MCF 10A (cell line): ENCODE results near the gene DDX50. TPM values are rescaled to one million over a fixed set of nuclear protein-coding genes. Genes with fewer than 3 reads are reported as not detected.

ENCODE experiments used
- Bru-seq: library from RNA; stranded (reverse); fragments of 400-500 nt; gene quantifications from one replicate; lab custom pipeline; 2021; lab: Mats Ljungman, UMichigan
- BruChase-seq, 2 experiments: library from RNA; stranded (reverse); fragments of 400-500 nt; gene quantifications; one replicate each; lab custom pipeline; 2021; lab: Mats Ljungman, UMichigan
- BruUV-seq: library from RNA; stranded (reverse); fragments of 400-500 nt; replicated peaks from 2 replicates; lab custom pipeline; 2021; lab: Mats Ljungman, UMichigan
- CTCF ChIA-PET: fragments of 300-600 bp; sonication (Branson Sonifier 250); formaldehyde crosslinking; extraction: SDS; loops from one replicate; lab custom pipeline; 2021; ENCODE audit warnings: antibody characterized with exemption, inconsistent platforms; lab: Yijun Ruan, JAX
- POLR2A ChIA-PET: fragments of 300-600, 350-650 bp; sonication (Branson Sonifier 250); formaldehyde crosslinking; extraction: SDS; loops from one replicate; lab custom pipeline; 2020; ENCODE audit warnings: antibody characterized with exemption, inconsistent platforms; lab: Yijun Ruan, JAX
- DNase-seq: peaks from one replicate; pipeline ENCODE4 v3.0.0-alpha.2; 2018; ENCODE audit not compliant: unreplicated experiment
- H3K27ac Mint-ChIP-seq: one replicate; pipeline ENCODE4 v1.8.0; 2022; ENCODE audit warnings: mild to moderate bottlenecking, low read depth, mixed read lengths; ENCODE audit not compliant: unreplicated experiment
- H3K27me3 Mint-ChIP-seq: one replicate; pipeline ENCODE4 v1.8.0; 2022; ENCODE audit warnings: mixed read lengths; ENCODE audit not compliant: insufficient read depth, unreplicated experiment
- H3K36me3 Mint-ChIP-seq: one replicate; pipeline ENCODE4 v1.8.0; 2022; ENCODE audit warnings: mild to moderate bottlenecking, moderate library complexity, mixed read lengths; ENCODE audit not compliant: insufficient read depth, unreplicated experiment
- H3K4me1 Mint-ChIP-seq: one replicate; pipeline ENCODE4 v1.8.0; 2022; ENCODE audit warnings: mixed read lengths; ENCODE audit not compliant: insufficient read depth, unreplicated experiment
- H3K4me3 Mint-ChIP-seq: one replicate; pipeline ENCODE4 v1.8.0; 2022; ENCODE audit warnings: mild to moderate bottlenecking, moderate library complexity, mixed read lengths; ENCODE audit not compliant: unreplicated experiment
- H3K9me3 Mint-ChIP-seq: one replicate; pipeline ENCODE4 v1.8.0; 2022; ENCODE audit warnings: mixed read lengths; ENCODE audit not compliant: unreplicated experiment
- intact Hi-C: fragments of 100-400 bp; cut with micrococcal nuclease; formaldehyde crosslinking; loops from 2 replicates; pipeline ENCODE4 v1.14.1; 2022
- long read RNA-seq: library from polyadenylated mRNA; stranded (forward); transcript quantifications from one replicate; pipeline ENCODE4 v2.0.0, GENCODE V29; 2022
- total RNA-seq: library from RNA; stranded (reverse); gene quantifications from 2 replicates; pipeline ENCODE4 v1.2.3, GENCODE V29; 2022
- TF ChIP-seq, protein P1 (sequence below): fragments of 200-600 bp; IDR thresholded peaks from one replicate; pipeline ENCODE4 v1.8.0; 2022; ENCODE audit warnings: antibody characterized with exemption, mild to moderate bottlenecking; ENCODE audit not compliant: unreplicated experiment

DDX50 gene, protein sequence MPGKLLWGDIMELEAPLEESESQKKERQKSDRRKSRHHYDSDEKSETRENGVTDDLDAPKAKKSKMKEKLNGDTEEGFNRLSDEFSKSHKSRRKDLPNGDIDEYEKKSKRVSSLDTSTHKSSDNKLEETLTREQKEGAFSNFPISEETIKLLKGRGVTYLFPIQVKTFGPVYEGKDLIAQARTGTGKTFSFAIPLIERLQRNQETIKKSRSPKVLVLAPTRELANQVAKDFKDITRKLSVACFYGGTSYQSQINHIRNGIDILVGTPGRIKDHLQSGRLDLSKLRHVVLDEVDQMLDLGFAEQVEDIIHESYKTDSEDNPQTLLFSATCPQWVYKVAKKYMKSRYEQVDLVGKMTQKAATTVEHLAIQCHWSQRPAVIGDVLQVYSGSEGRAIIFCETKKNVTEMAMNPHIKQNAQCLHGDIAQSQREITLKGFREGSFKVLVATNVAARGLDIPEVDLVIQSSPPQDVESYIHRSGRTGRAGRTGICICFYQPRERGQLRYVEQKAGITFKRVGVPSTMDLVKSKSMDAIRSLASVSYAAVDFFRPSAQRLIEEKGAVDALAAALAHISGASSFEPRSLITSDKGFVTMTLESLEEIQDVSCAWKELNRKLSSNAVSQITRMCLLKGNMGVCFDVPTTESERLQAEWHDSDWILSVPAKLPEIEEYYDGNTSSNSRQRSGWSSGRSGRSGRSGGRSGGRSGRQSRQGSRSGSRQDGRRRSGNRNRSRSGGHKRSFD
- total RNA-seq: 50.1 and 66.3 TPM in 2 replicates
- percentile 83 among the genes with signal in this experiment for Bru-seq, nascent RNA
- BruChase-seq, experiment 1, labeled RNA remaining after a 6-hour chase: percentile 82 among the genes with signal in this experiment
- BruChase-seq, experiment 2, labeled RNA remaining after a 2-hour chase: percentile 82 among the genes with signal in this experiment
- long read RNA-seq, transcript DDX50-201 (15 exons, 2,538 nt): major isoform, 112 of 150 reads
- long read RNA-seq, partial matches to known transcripts: 10 of 150 reads
- long read RNA-seq, other reads (novel, unspliced or antisense): 28 of 150 reads

DNA sequence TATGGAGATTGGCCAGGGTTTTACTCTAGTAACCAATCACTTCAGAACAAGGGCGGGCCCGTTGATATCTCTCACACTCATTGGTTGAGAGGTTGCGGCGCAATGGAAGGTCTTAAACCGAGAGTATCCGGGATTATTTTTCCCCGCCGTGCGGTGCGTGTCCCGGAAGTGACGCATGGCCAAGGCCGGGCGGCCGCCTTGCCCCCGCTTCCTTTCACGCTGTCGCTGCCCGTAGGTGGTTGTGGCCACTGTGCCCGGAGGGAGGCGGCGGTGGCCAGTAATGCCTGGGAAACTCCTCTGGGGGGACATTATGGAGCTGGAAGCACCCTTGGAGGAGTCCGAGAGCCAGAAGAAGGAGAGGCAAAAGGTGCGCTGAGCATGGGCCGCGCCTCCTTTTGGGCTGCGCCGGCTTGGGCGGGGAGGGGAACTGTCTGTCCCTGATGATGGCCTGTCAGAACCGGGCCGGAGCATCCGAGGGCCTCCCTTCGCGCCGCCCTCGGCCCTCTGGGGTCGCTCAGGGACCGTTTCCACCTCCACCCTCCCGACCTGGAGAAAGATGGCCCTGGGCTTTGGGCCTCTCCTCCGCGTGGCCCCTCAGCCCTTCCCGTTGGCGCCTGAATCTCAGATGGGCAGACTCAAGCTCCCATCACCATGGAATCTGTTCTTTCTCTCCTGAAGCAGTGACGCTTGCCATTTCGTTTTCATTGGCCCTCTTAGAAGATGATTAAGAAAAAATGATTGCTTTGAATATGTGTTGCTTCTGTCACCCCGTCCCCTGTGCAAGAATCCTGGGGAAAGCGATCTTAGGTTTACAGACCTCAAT, at the start of gene DDX50:
DDX50 (plus strand) TSS at position 211 of the 823 bp plus-strand sequence; CDS start at position 281, 70 bp downstream.
- TF ChIP-seq, protein P1, sequence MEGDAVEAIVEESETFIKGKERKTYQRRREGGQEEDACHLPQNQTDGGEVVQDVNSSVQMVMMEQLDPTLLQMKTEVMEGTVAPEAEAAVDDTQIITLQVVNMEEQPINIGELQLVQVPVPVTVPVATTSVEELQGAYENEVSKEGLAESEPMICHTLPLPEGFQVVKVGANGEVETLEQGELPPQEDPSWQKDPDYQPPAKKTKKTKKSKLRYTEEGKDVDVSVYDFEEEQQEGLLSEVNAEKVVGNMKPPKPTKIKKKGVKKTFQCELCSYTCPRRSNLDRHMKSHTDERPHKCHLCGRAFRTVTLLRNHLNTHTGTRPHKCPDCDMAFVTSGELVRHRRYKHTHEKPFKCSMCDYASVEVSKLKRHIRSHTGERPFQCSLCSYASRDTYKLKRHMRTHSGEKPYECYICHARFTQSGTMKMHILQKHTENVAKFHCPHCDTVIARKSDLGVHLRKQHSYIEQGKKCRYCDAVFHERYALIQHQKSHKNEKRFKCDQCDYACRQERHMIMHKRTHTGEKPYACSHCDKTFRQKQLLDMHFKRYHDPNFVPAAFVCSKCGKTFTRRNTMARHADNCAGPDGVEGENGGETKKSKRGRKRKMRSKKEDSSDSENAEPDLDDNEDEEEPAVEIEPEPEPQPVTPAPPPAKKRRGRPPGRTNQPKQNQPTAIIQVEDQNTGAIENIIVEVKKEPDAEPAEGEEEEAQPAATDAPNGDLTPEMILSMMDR: no peak
- intact Hi-C loops: no loop called here
- ChIA-PET POLR2A (interaction anchor here (0.6 to 2.8 kb wide), 21 partner anchors 9 to 571 kb away, joined by 3 to 27 read pairs (median 6); partner anchors contain the start of genes CCAR1, DDX21 and PBLD), CTCF (no interaction called here)
- Mint-ChIP-seq H3K9me3 (no peaks in the 10 kb centered on the region), H3K4me1 (peaks cover 17% of the 10 kb centered on the region), H3K27ac (peak within 1 kb of the TSS; percentile 99), H3K4me3 (peak within 1 kb of the TSS; percentile 96), H3K27me3 (no peaks in the 10 kb centered on the region), H3K36me3 (peaks cover 14% of the 10 kb centered on the region)
- DNase-seq: peak; percentile 100
- BruUV-seq: TSS peak; percentile 68

DNA sequence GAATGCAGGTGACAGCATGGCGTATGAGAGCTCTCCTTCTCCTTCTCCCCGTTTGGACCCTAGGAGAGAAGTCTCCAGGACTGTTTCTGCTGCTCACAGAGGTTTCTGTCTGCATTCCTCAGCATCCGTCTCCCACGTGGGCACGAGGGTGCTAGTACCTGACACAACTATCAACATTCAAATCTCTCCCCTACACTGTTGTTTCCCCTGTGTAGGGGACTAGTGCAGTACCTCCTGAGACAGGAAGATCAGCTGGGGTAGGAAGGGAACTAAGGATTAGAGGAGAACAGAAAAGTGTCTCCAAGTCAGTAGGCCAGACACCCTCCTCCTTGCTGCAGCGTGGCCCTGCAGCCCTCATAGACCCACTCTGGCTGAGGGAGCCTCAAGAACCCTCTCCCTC, 44.8 kb upstream of the DDX50 start:
- H3K36me3 Mint-ChIP-seq: no peaks in the 10 kb centered on the region
- no peak overlapping the region for H3K27ac Mint-ChIP-seq
- no peak overlapping the region for H3K4me3 Mint-ChIP-seq
- H3K9me3 Mint-ChIP-seq: peaks cover 8% of the 10 kb centered on the region
- TF ChIP-seq, protein P1: no peak
- H3K4me1 Mint-ChIP-seq: no peaks in the 10 kb centered on the region
- no peaks in the 10 kb centered on the region for H3K27me3 Mint-ChIP-seq
- ChIA-PET CTCF (no interaction called here), POLR2A (interaction anchor here (0.8 kb wide), 1 partner anchor 44 kb away, joined by 3 read pairs; no protein-coding TSS in a partner anchor)
- BruUV-seq: no TSS peak
- DNase-seq: no peak
- intact Hi-C loops: no loop called here

DNA sequence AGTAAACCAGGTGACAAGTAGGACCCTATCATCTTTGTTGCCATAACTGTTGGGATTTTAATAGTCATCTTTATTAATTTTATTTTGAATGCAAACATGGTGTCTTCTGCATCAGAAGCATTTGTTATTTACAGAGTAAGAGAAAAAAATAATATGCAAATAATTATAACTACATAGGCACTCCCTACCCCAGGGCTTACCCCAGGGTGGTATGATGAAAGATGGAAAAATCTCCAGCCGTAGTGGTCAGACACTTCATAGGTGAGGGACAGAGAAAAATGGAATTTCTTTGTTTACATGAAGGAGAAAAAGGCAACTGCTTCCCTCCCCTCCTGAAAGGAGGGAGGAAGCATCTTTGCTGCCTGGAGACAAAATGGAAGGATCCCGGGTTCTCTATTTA, 44.1 kb upstream of the DDX50 start:
- intact Hi-C loops: no loop called here
- ChIA-PET POLR2A (no interaction called here), CTCF (no interaction called here)
- no peak for DNase-seq
- Mint-ChIP-seq H3K4me1 (no peaks in the 10 kb centered on the region), H3K27ac (no peak overlapping the region), H3K36me3 (no peaks in the 10 kb centered on the region), H3K9me3 (peaks cover 8% of the 10 kb centered on the region), H3K27me3 (no peaks in the 10 kb centered on the region), H3K4me3 (no peak overlapping the region)
- BruUV-seq: no TSS peak
- TF ChIP-seq, protein P1: no peak
